Measurements from ENCODE around the gene RPS27. TPM values are rescaled to one million over a fixed set of nuclear protein-coding genes. Genes with fewer than 3 reads are reported as not detected.

RPS27 gene
- total RNA-seq, 3 donors from 2014 or later = 1,116 to 1,231 (median 1,134) TPM

DNA sequence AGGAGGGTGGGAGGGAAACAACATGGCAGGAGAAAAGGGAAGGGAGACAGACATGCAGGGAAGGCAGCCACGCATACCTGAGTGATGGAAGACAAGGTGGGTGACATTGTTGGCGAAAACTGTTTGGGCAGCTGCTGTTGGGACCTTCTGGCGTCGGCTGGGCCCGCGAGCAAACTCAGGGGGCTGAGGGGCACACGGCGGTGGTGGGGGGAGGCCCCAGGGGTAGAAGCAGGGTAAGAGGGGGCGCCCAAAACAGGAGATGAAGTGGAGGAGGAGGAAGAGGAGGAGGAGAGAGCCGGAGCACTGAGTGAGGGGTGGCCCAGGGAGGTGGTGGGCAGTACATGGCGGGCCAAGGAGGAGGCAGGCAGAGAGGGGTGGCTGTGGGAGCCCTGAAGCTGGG, 39.4 kb upstream of the RPS27 start:
- ATAC-seq (no peak), DNase-seq (no peak)
- H3K9me3 ChIP-seq = no peaks in the 10 kb centered on the region
- H3K4me3 ChIP-seq = no peak overlapping the region
- peaks cover 7% of the 10 kb centered on the region for H3K4me1 ChIP-seq (ENCODE audit: low read depth)
- TF ChIP-seq, protein P1, sequence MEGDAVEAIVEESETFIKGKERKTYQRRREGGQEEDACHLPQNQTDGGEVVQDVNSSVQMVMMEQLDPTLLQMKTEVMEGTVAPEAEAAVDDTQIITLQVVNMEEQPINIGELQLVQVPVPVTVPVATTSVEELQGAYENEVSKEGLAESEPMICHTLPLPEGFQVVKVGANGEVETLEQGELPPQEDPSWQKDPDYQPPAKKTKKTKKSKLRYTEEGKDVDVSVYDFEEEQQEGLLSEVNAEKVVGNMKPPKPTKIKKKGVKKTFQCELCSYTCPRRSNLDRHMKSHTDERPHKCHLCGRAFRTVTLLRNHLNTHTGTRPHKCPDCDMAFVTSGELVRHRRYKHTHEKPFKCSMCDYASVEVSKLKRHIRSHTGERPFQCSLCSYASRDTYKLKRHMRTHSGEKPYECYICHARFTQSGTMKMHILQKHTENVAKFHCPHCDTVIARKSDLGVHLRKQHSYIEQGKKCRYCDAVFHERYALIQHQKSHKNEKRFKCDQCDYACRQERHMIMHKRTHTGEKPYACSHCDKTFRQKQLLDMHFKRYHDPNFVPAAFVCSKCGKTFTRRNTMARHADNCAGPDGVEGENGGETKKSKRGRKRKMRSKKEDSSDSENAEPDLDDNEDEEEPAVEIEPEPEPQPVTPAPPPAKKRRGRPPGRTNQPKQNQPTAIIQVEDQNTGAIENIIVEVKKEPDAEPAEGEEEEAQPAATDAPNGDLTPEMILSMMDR (IDR thresholded peaks at IDR 0.05) = no peak
- H3K36me3 ChIP-seq (ENCODE audit: low read depth) = peaks cover 9% of the 10 kb centered on the region
- intact Hi-C loops (cut with DNase I, micrococcal nuclease) = no loop called here

DNA sequence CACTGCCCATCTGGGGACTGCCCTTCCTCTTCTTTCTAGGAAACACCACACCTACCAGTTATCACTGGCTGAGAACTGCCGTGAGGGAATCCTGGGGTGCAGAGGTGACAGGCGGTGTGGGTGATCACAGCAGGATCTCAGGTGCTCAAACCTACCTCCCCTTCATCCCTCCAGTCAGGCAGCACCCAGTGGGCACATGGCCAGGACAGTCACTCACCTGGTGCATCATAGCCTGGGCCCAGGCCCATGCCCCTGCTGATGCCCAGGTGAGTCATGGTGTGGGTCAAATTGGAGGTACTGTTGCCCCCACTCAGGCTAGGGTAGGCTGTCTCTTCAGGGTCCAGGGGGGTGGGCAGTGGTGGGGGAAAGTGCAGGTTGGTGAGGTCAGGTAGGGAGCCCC, 38.8 kb upstream of the RPS27 start:
- intact Hi-C loops (cut with DNase I, micrococcal nuclease) = no loop called here

DNA sequence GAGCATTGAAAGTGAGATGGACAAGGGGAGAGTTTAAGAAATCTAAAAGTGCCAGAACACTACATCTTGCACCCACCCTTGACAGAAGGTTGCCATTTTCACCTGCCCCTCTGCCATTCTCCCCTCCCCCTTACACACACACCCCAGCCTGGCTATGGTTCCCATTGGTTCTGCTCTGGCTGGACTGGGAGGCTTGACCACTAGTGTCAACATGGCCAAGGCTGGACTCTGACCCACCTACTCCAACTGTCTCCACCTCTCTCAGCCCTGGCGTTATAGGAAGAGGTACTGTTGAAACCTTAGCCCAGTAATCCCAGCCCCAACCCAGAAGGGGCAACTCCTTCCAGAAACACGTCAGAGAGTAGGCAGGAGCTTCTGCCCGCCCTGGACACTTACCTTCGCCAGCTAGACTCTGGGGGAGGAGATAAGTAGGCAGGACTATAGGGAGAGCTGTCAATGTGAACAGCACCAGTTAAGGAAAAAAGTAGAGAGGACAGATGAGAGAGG, 36.6 kb upstream of the RPS27 start:
- Histone ChIP-seq H3K4me3 (no peak overlapping the region), H3K4me1 (ENCODE audit: low read depth) (peaks cover 18% of the 10 kb centered on the region), H3K36me3 (ENCODE audit: low read depth) (peaks cover 9% of the 10 kb centered on the region), H3K9me3 (no peaks in the 10 kb centered on the region)
- DNase-seq (no peak), ATAC-seq (no peak)
- intact Hi-C loops (cut with DNase I, micrococcal nuclease) = no loop called here
- TF ChIP-seq, protein P1 (IDR thresholded peaks at IDR 0.05) = no peak

More for the DNA sequence above, 38.8 kb upstream of the RPS27 start:
- no peak for ATAC-seq
- DNase-seq = no peak
- Histone ChIP-seq H3K4me1 (ENCODE audit: low read depth) (peaks cover 10% of the 10 kb centered on the region), H3K4me3 (no peak overlapping the region), H3K9me3 (no peaks in the 10 kb centered on the region), H3K36me3 (ENCODE audit: low read depth) (peaks cover 9% of the 10 kb centered on the region)
- TF ChIP-seq, protein P1 (IDR thresholded peaks at IDR 0.05) = no peak

DNA sequence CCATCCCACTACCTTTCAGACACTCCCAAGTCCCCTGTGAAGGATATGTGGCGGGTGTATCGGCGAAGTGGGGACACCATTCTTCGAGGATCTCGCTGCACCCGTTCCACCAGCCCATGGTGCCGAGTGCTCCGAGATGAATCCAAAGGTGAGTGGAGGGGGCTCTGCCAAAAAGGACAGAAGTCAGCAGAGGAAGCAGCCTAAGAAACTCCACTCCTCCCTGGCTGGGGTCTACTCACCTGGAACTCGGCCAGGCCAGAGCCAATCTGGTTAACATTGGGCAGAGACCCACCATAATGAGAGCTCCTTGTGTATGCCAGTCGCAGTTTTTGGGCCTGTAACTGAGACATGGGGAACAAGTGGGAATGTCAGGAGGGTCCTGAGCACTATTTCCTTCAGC, 35.7 kb upstream of the RPS27 start:
- no peaks in the 10 kb centered on the region for H3K9me3 ChIP-seq
- TF ChIP-seq, protein P1 (IDR thresholded peaks at IDR 0.05) = no peak
- DNase-seq (no peak), ATAC-seq (no peak)
- no peak overlapping the region for H3K4me3 ChIP-seq
- intact Hi-C loops (cut with DNase I, micrococcal nuclease) = no loop called here
- peaks cover 9% of the 10 kb centered on the region for H3K36me3 ChIP-seq (ENCODE audit: low read depth)
- peaks cover 23% of the 10 kb centered on the region for H3K4me1 ChIP-seq (ENCODE audit: low read depth)

DNA sequence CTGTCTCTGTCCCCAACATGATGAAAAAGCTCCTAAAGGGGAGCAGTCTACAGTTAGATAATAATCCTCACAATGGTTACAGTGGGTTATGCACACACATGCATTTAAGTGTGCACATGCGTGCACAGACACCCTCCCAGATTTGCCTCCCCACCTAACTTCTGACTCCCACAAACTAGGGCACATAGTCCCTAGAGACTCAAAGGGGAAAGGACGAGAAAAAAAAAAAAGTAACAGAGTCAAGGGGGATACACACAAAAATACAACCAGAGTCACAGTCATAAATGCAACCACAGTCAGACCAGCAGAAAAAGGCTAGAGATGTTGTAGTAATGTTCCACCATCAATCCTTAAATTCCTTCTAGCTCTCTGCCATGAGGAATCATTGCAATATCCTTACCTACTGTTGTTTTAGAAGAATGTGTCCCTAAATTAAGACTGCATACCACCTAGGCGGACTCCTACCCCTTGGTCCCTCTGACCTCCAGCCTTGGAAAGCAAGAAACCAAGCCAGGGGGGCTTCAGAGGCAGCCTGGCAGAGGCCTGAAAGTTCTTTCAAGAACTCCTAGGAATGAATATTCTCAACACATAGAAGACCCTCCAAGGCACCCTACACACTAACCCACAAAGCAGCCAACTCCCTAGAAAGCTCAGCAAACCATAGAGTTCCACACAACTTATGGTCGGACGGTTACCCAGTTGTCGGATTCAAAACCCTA, 33.4 kb upstream of the RPS27 start:
- Histone ChIP-seq H3K4me3 (peak overlapping the region; percentile 82), H3K4me1 (ENCODE audit: low read depth) (peaks cover 32% of the 10 kb centered on the region), H3K36me3 (ENCODE audit: low read depth) (peaks cover 6% of the 10 kb centered on the region), H3K9me3 (no peaks in the 10 kb centered on the region)
- TF ChIP-seq, protein P1 (IDR thresholded peaks at IDR 0.05) = no peak
- intact Hi-C loops (cut with DNase I, micrococcal nuclease) = no loop called here
- ATAC-seq (no peak), DNase-seq (no peak)
